Keratinocyte (primary cell): ENCODE results near the gene PRKAR1B.

Experiments
- EZH2 ChIP-seq: IDR thresholded peaks from one replicate; pipeline ENCODE4 v1.6.1; 2012; ENCODE audit warnings: inconsistent platforms, mild to moderate bottlenecking, low read length, moderate library complexity
- TF ChIP-seq, protein P1 (sequence below), 3 experiments: IDR thresholded peaks in 1 of 3; conservative IDR thresholded peaks in 1 of 3; optimal IDR thresholded peaks in 1 of 3; 2 replicates in 2 of 3; 3 replicates in 1 of 3; pipeline versions ENCODE3 to v1.5.1; 2011; ENCODE audit warnings: low read length in 3 of 3, mild to moderate bottlenecking in 3 of 3, moderate library complexity in 2 of 3, control low read depth in 1 of 3, inconsistent platforms in 1 of 3; ENCODE audit not compliant: insufficient read depth in 2 of 3; ENCODE audit errors: extremely low read depth in 1 of 3

DNA sequence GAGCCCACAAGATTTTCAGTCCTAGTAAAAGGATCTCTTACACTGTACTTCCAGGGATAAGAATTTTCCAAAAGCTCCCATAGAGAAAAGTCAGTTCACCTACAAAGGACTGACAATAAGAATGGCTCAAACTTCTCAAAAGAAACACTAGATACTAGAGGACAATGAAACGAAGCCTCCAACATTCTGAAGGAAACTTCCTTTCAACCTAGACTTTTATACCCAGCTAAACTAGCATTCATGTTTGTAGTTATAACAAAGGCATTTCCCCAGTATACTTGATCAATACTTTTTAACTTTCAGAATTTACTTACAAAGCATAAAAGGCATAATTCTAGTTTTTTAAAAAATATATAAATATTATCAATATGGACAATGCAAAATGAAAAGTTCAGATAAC, 41.5 kb downstream of the PRKAR1B start:
- TF ChIP-seq, protein P1, sequence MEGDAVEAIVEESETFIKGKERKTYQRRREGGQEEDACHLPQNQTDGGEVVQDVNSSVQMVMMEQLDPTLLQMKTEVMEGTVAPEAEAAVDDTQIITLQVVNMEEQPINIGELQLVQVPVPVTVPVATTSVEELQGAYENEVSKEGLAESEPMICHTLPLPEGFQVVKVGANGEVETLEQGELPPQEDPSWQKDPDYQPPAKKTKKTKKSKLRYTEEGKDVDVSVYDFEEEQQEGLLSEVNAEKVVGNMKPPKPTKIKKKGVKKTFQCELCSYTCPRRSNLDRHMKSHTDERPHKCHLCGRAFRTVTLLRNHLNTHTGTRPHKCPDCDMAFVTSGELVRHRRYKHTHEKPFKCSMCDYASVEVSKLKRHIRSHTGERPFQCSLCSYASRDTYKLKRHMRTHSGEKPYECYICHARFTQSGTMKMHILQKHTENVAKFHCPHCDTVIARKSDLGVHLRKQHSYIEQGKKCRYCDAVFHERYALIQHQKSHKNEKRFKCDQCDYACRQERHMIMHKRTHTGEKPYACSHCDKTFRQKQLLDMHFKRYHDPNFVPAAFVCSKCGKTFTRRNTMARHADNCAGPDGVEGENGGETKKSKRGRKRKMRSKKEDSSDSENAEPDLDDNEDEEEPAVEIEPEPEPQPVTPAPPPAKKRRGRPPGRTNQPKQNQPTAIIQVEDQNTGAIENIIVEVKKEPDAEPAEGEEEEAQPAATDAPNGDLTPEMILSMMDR (optimal IDR thresholded peaks at IDR 0.05 in 1 of 3, IDR thresholded peaks at IDR 0.05 in 1 of 3, conservative IDR thresholded peaks at IDR 0.05 in 1 of 3; ENCODE audit: extremely low read depth in 1 of 3, insufficient read depth in 2 of 3, low read length in 3 of 3), result no peak
- TF ChIP-seq EZH2, result no peak
